Immature natural killer cell (primary cell): ENCODE results near the gene SLC6A18. TPM values are rescaled to one million over a fixed set of nuclear protein-coding genes. Genes with fewer than 3 reads are reported as not detected.

Experiments used
- DNase-seq, 3 donors: peaks; one replicate each; pipeline ENCODE4 v3.0.0; 2022; ENCODE audit warnings: mixed read lengths in 1 of 3
- H3K27ac Mint-ChIP-seq, 6 donors: one replicate each; pipeline ENCODE4 v1.8.0; 2020; ENCODE audit warnings: mixed read lengths in 6 of 6, mild to moderate bottlenecking in 5 of 6, inconsistent platforms in 4 of 6, moderate library complexity in 3 of 6
- H3K27me3 Mint-ChIP-seq, 3 donors: one replicate each; pipeline ENCODE4 v1.8.0; 2020 to 2021; ENCODE audit warnings: low read depth in 3 of 3, mild to moderate bottlenecking in 3 of 3, mixed read lengths in 3 of 3, moderate library complexity in 3 of 3, inconsistent platforms in 1 of 3
- H3K36me3 Mint-ChIP-seq, 3 donors: one replicate each; pipeline ENCODE4 v1.8.0; 2020; ENCODE audit warnings: mixed read lengths in 3 of 3, inconsistent platforms in 2 of 3, mild to moderate bottlenecking in 2 of 3
- H3K4me1 Mint-ChIP-seq, 2 donors: one replicate each; pipeline ENCODE4 v1.8.0; 2020; ENCODE audit warnings: inconsistent platforms in 2 of 2, mild to moderate bottlenecking in 2 of 2, mixed read lengths in 2 of 2, moderate library complexity in 1 of 2
- H3K4me3 Mint-ChIP-seq, 5 donors: one replicate each; pipeline ENCODE4 v1.8.0; 2020; ENCODE audit warnings: mild to moderate bottlenecking in 5 of 5, mixed read lengths in 5 of 5, inconsistent platforms in 3 of 5, moderate library complexity in 3 of 5
- H3K9me3 Mint-ChIP-seq, 6 donors: one replicate each; pipeline ENCODE4 v1.8.0; 2020; ENCODE audit warnings: mild to moderate bottlenecking in 6 of 6, mixed read lengths in 6 of 6, inconsistent platforms in 4 of 6, moderate library complexity in 3 of 6
- polyA plus RNA-seq, 3 donors: library from polyadenylated mRNA; unstranded; fragments of 300-500 nt; fragmentation: Illumina TruSeq; gene quantifications; one replicate each; pipeline ENCODE4 v1.2.3, GENCODE V29; 2021

The SLC6A18 gene
- polyA plus RNA-seq, 3 donors from 2014 or later: not detected

- Mint-ChIP-seq H3K4me1 (peaks cover 0 to 3% of the 10 kb centered on the region in 2 donors), H3K9me3 (no peaks in the 10 kb centered on the region), H3K36me3 (no peaks in the 10 kb centered on the region), H3K27me3 (peaks cover 0 to 9% (median 4%) of the 10 kb centered on the region in 3 donors), H3K27ac (no peak overlapping the region), H3K4me3 (no peak overlapping the region)
- no peak for DNase-seq
These were observed 69.1 kb downstream of the SLC6A18 start for GRCh38 chr5:1294206-1294834.

- DNase-seq: no peak
- no peak within 1 kb of the TSS for H3K27ac Mint-ChIP-seq
- H3K9me3 Mint-ChIP-seq: no peaks in the 10 kb centered on the region
- no peaks in the 10 kb centered on the region for H3K36me3 Mint-ChIP-seq
- H3K4me1 Mint-ChIP-seq: peaks cover 0 to 3% of the 10 kb centered on the region in 2 donors
- peaks cover 3 to 9% (median 4%) of the 10 kb centered on the region in 3 donors for H3K27me3 Mint-ChIP-seq
- H3K4me3 Mint-ChIP-seq: no peak within 1 kb of the TSS
These were observed 69.9 kb downstream of the SLC6A18 start, which contains the start of gene TERT for GRCh38 chr5:1294835-1295649. TERT (minus strand) TSS chr5:1295068; CDS start chr5:1294989, 79 bp downstream.

- Mint-ChIP-seq H3K4me3 (no peak overlapping the region), H3K4me1 (peaks cover 0 to 3% of the 10 kb centered on the region in 2 donors), H3K27me3 (peaks cover 3 to 9% (median 4%) of the 10 kb centered on the region in 3 donors), H3K9me3 (no peaks in the 10 kb centered on the region), H3K27ac (no peak overlapping the region), H3K36me3 (no peaks in the 10 kb centered on the region)
- DNase-seq: no peak
These were observed 70.5 kb downstream of the SLC6A18 start for GRCh38 chr5:1295650-1296037.

Other genes starting within 250 kb of the SLC6A18 start
- gene NKD2, start 216.6 kb upstream of the SLC6A18 start, polyA plus RNA-seq: not detected
- gene SLC12A7, start 113.3 kb upstream of the SLC6A18 start, polyA plus RNA-seq: 10 to 100 TPM in 1 of 3 donors, 1 to 10 TPM in 2; 9.5 to 18.2 (median 9.7) TPM
- gene SLC6A19, start 23.8 kb upstream of the SLC6A18 start, polyA plus RNA-seq: not detected
- not detected for gene TERT, start 69.7 kb downstream of the SLC6A18 start, polyA plus RNA-seq
- gene CLPTM1L, start 119.7 kb downstream of the SLC6A18 start, polyA plus RNA-seq: 10 to 100 TPM; 25.9 to 61.6 (median 35.7) TPM
- not detected for gene SLC6A3, start 220.1 kb downstream of the SLC6A18 start, polyA plus RNA-seq